Activated CD4-positive, alpha-beta T cell treated with anti-CD3 and anti-CD28 coated beads for 36 hours (primary cell): ENCODE results near the gene PKD2L1. TPM values are rescaled to one million over a fixed set of nuclear protein-coding genes. Genes with fewer than 3 reads are reported as not detected.

Source experiments
- ATAC-seq: fragments of 200-7000 bp; cut with Tn5 transposase; one replicate; pipeline ENCODE4 v1.10.0; 2021; ENCODE audit warnings: mild to moderate bottlenecking, moderate library complexity
- CTCF ChIA-PET: fragments of 350-600 bp; sonication (Branson Sonifier 250); formaldehyde crosslinking; loops from one replicate; lab custom pipeline; 2021; ENCODE audit warnings: antibody characterized with exemption; lab: Charles Lee
- POLR2A ChIA-PET: fragments of 350-600 bp; sonication (Branson Sonifier 250); formaldehyde crosslinking; loops from one replicate; lab custom pipeline; 2021; ENCODE audit warnings: antibody characterized with exemption, inconsistent platforms; lab: Charles Lee
- DNase-seq: peaks from one replicate; pipeline ENCODE4 v3.0.0-alpha.2; 2020
- H3K27ac Mint-ChIP-seq: one replicate; pipeline ENCODE4 v1.8.0; 2021; ENCODE audit warnings: mixed read lengths
- H3K27me3 Mint-ChIP-seq: one replicate; pipeline ENCODE4 v1.8.0; 2021; ENCODE audit warnings: mixed read lengths
- H3K36me3 Mint-ChIP-seq: one replicate; pipeline ENCODE4 v1.8.0; 2021; ENCODE audit warnings: low read depth, mixed read lengths
- H3K4me1 Mint-ChIP-seq: one replicate; pipeline ENCODE4 v1.8.0; 2021; ENCODE audit warnings: mixed read lengths
- H3K4me3 Mint-ChIP-seq: one replicate; pipeline ENCODE4 v1.8.0; 2021; ENCODE audit warnings: mild to moderate bottlenecking, moderate library complexity, mixed read lengths
- H3K9me3 Mint-ChIP-seq: one replicate; pipeline ENCODE4 v1.8.0; 2021; ENCODE audit warnings: low read depth, mixed read lengths
- intact Hi-C, 2 experiments: fragments of 100-400 bp; cut with DNase I in 1 of 2; cut with micrococcal nuclease in 1 of 2; formaldehyde crosslinking; loops; one replicate each; pipeline versions ENCODE4 v1.14.2 to v1.15.1; 2022 to 2024; cut with DNase I, micrococcal nuclease
- total RNA-seq, 2 experiments: library from RNA; stranded (reverse); gene quantifications; one replicate each; pipeline ENCODE4 v1.2.3, GENCODE V29; 2021

The PKD2L1 gene
- total RNA-seq, 2 experiments from 2014 or later: not detected

GRCh38 chr10:100356067-100357017, 26.3 kb upstream of the PKD2L1 start:
- intact Hi-C loops: no loop called here
- Mint-ChIP-seq H3K27me3 (no peaks in the 10 kb centered on the region), H3K4me3 (no peak overlapping the region), H3K9me3 (no peaks in the 10 kb centered on the region), H3K27ac (no peak overlapping the region), H3K4me1 (peaks cover 22% of the 10 kb centered on the region), H3K36me3 (peaks cover 90% of the 10 kb centered on the region)
- ATAC-seq: no peak
- DNase-seq: no peak
- ChIA-PET CTCF (no interaction called here), POLR2A (no interaction called here)

GRCh38 chr10:100355086-100355485, 25.1 kb upstream of the PKD2L1 start:
- DNase-seq: no peak
- Mint-ChIP-seq H3K27ac (no peak overlapping the region), H3K4me3 (no peak overlapping the region), H3K36me3 (peaks cover 90% of the 10 kb centered on the region), H3K4me1 (peaks cover 32% of the 10 kb centered on the region), H3K9me3 (no peaks in the 10 kb centered on the region), H3K27me3 (no peaks in the 10 kb centered on the region)
- intact Hi-C loops: no loop called here
- ATAC-seq: no peak
- POLR2A ChIA-PET: no interaction called here
- CTCF ChIA-PET: no interaction called here

GRCh38 chr10:100353770-100354485, 23.9 kb upstream of the PKD2L1 start:
- no peak overlapping the region for H3K4me3 Mint-ChIP-seq
- DNase-seq (no peak), ATAC-seq (no peak)
- no peaks in the 10 kb centered on the region for H3K9me3 Mint-ChIP-seq
- H3K27ac Mint-ChIP-seq: no peak overlapping the region
- intact Hi-C loops: no loop called here
- CTCF ChIA-PET: interaction anchor here (1.0 kb wide), 1 partner anchor 79 kb away, joined by 4 read pairs; no protein-coding TSS in a partner anchor
- POLR2A ChIA-PET: no interaction called here
- H3K4me1 Mint-ChIP-seq: peaks cover 37% of the 10 kb centered on the region
- peaks cover 90% of the 10 kb centered on the region for H3K36me3 Mint-ChIP-seq
- no peaks in the 10 kb centered on the region for H3K27me3 Mint-ChIP-seq

- POLR2A ChIA-PET: interaction anchor here (0.7 to 1.8 kb wide), 3 partner anchors 16 to 24 kb away, joined by 3 to 11 read pairs (median 7); no protein-coding TSS in a partner anchor
- peak overlapping the region; percentile 47 for H3K27ac Mint-ChIP-seq
- ATAC-seq: no peak
- H3K4me1 Mint-ChIP-seq: peaks cover 39% of the 10 kb centered on the region
- CTCF ChIA-PET: interaction anchor here (0.6 to 21.1 kb wide), 9 partner anchors 8 to 86 kb away, joined by 3 to 236 read pairs (median 5); no protein-coding TSS in a partner anchor
- DNase-seq: no peak
- H3K9me3 Mint-ChIP-seq: no peaks in the 10 kb centered on the region
- H3K4me3 Mint-ChIP-seq: peak overlapping the region; percentile 4
- intact Hi-C loops: no loop called here
- H3K36me3 Mint-ChIP-seq: peaks cover 85% of the 10 kb centered on the region
- no peaks in the 10 kb centered on the region for H3K27me3 Mint-ChIP-seq
Measured at GRCh38 chr10:100350914-100351485, 21.0 kb upstream of the PKD2L1 start.

- Mint-ChIP-seq H3K4me1 (peaks cover 40% of the 10 kb centered on the region), H3K4me3 (peak overlapping the region; percentile 88), H3K27ac (no peak overlapping the region), H3K36me3 (peaks cover 74% of the 10 kb centered on the region), H3K9me3 (no peaks in the 10 kb centered on the region), H3K27me3 (no peaks in the 10 kb centered on the region)
- ATAC-seq (no peak), DNase-seq (no peak)
- ChIA-PET CTCF (interaction anchor here (0.6 to 21.1 kb wide), 10 partner anchors 10 to 213 kb away, joined by 3 to 236 read pairs (median 4); no protein-coding TSS in a partner anchor), POLR2A (no interaction called here)
- intact Hi-C loops: loop anchor here (5.0 kb wide), 2 partner anchors 162 to 648 kb away; partner anchors contain the start of genes ERLIN1 (in 1 of the 2) and LZTS2 (in 1 of the 2)
Measured at GRCh38 chr10:100349672-100350071, 19.6 kb upstream of the PKD2L1 start.

- Mint-ChIP-seq H3K9me3 (no peaks in the 10 kb centered on the region), H3K36me3 (peaks cover 70% of the 10 kb centered on the region), H3K4me3 (peak overlapping the region; percentile 88), H3K27ac (no peak overlapping the region), H3K27me3 (no peaks in the 10 kb centered on the region), H3K4me1 (peaks cover 44% of the 10 kb centered on the region)
- ChIA-PET CTCF (interaction anchor here (0.6 to 21.1 kb wide), 10 partner anchors 10 to 214 kb away, joined by 3 to 236 read pairs (median 4); no protein-coding TSS in a partner anchor), POLR2A (no interaction called here)
- DNase-seq (no peak), ATAC-seq (no peak)
- intact Hi-C loops: loop anchor here (5.0 kb wide), 2 partner anchors 162 to 648 kb away; partner anchors contain the start of genes ERLIN1 (in 1 of the 2) and LZTS2 (in 1 of the 2)
Measured at GRCh38 chr10:100349087-100349486, 19.1 kb upstream of the PKD2L1 start.

GRCh38 chr10:100348389-100348927, 18.4 kb upstream of the PKD2L1 start:
- Mint-ChIP-seq H3K9me3 (no peaks in the 10 kb centered on the region), H3K27me3 (no peaks in the 10 kb centered on the region), H3K27ac (peak overlapping the region; percentile 68), H3K36me3 (peaks cover 63% of the 10 kb centered on the region), H3K4me3 (peak overlapping the region; percentile 88), H3K4me1 (peaks cover 44% of the 10 kb centered on the region)
- ATAC-seq (no peak), DNase-seq (no peak)
- intact Hi-C loops: loop anchor here (5.0 kb wide), 2 partner anchors 161 to 649 kb away; partner anchors contain the start of genes ERLIN1 (in 1 of the 2) and LZTS2 (in 1 of the 2)
- ChIA-PET POLR2A (no interaction called here), CTCF (interaction anchor here (0.6 to 21.1 kb wide), 10 partner anchors 18 to 215 kb away, joined by 3 to 236 read pairs (median 4); no protein-coding TSS in a partner anchor)

GRCh38 chr10:100347568-100348195, 17.7 kb upstream of the PKD2L1 start:
- ChIA-PET CTCF (interaction anchor here (0.7 to 21.1 kb wide), 16 partner anchors 11 to 171 kb away, joined by 3 to 236 read pairs (median 6); no protein-coding TSS in a partner anchor), POLR2A (interaction anchor here (1.7 to 2.8 kb wide), 2 partner anchors 23 to 26 kb away, joined by 25 to 32 read pairs; no protein-coding TSS in a partner anchor)
- Mint-ChIP-seq H3K4me3 (peak overlapping the region; percentile 88), H3K4me1 (peaks cover 44% of the 10 kb centered on the region), H3K9me3 (no peaks in the 10 kb centered on the region), H3K27ac (peak overlapping the region; percentile 68), H3K36me3 (peaks cover 56% of the 10 kb centered on the region), H3K27me3 (no peaks in the 10 kb centered on the region)
- ATAC-seq (no peak), DNase-seq (no peak)
- intact Hi-C loops: loop anchor here (1.0 to 5.0 kb wide), 7 partner anchors 26 to 650 kb away; partner anchors contain the start of genes BLOC1S2 (in 1 of the 2), ERLIN1 (in 1 of the 2), LZTS2 (in 1 of the 2) and NDUFB8 (in 1 of the 2)

- H3K27me3 Mint-ChIP-seq: no peaks in the 10 kb centered on the region
- no peaks in the 10 kb centered on the region for H3K9me3 Mint-ChIP-seq
- intact Hi-C loops: loop anchor here (1.0 to 5.0 kb wide), 11 partner anchors 26 to 650 kb away; partner anchors contain the start of genes BLOC1S2 (in 2 of the 2), ERLIN1 (in 2 of the 2), CWF19L1 (in 1 of the 2) and LZTS2 (in 1 of the 2)
- peaks cover 44% of the 10 kb centered on the region for H3K4me1 Mint-ChIP-seq
- DNase-seq (peak; percentile 94), ATAC-seq (peak; percentile 92)
- H3K36me3 Mint-ChIP-seq: peaks cover 49% of the 10 kb centered on the region
- peak within 1 kb of the TSS; percentile 88 for H3K4me3 Mint-ChIP-seq
- ChIA-PET CTCF (interaction anchor here (0.6 to 21.1 kb wide), 15 partner anchors 9 to 194 kb away, joined by 3 to 236 read pairs (median 3); no protein-coding TSS in a partner anchor), POLR2A (interaction anchor here (0.6 to 2.8 kb wide), 5 partner anchors 24 to 915 kb away, joined by 4 to 32 read pairs (median 5); partner anchors contain the start of gene HIF1AN)
- peak within 1 kb of the TSS; percentile 91 for H3K27ac Mint-ChIP-seq
Measured at GRCh38 chr10:100346765-100347567, 16.9 kb upstream of the PKD2L1 start, which contains the start of gene SCD. Gene SCD, plus strand, starts transcription at chr10:100347233. Its CDS starts 272 bp downstream, at chr10:100347505.
